AG20443 (cell line): Measurements from ENCODE around the gene BLOC1S2.
"Not testable (repeated sequence)": the region's sequence is repeated elsewhere in the genome, so short reads cannot be mapped to it uniquely, and the experiment has no call there.

ENCODE experiments used
- DNase-seq: peaks from one replicate; pipeline ENCODE4 v3.0.0; 2012; ENCODE audit warnings: low spot score, mixed read lengths

BLOC1S2 gene

DNA sequence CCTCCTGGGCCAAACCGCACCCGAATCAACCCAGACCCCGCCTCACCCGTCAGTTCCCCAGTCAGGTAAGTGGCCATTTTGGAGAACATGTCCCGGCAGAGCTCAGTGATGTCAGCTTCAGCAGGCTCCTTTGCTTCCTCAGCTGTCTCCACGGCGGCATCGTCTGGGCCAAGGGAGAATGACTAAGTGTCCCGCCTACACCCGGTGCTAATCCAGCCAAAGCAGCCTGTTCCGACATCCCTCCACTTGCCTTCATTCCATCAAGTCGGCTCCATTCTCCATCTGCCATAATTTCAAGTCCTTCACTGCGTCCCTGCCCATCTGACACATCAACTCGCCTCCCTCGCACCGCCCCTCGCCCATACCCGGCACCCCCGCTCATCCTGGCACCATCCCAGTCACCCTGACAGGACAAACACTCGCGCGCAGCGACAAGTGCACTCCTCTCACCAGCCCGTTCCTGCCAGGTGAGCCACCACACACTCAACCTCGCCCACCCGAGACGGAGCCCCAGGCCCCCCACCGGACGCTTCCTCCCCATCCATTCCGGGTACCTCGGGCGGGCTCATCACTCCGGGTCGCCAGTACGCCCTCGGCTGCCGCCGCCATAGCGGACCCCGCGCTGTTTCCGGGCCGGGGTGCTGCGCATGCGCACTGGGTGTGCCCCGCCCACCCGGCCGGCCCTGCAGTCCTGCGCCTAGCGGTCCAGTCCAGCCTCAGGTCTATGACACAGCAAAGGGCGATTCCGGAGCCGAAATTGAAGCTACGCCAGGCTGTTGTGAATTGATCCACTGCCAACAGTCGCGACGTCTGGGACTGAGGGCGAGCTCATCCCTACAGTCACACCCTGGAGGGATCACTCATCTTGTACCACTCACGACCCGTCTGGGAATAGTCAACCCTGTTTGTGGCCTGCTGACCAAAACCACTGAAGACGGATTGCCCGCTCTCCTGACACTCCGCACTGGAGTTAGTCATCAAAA lies at the start of gene BLOC1S2:
Gene BLOC1S2 (minus strand): TSS at position 630 of the 983 bp plus-strand sequence. CDS start 21 bp downstream, at position 609.
- peak; percentile 100 for DNase-seq

DNA sequence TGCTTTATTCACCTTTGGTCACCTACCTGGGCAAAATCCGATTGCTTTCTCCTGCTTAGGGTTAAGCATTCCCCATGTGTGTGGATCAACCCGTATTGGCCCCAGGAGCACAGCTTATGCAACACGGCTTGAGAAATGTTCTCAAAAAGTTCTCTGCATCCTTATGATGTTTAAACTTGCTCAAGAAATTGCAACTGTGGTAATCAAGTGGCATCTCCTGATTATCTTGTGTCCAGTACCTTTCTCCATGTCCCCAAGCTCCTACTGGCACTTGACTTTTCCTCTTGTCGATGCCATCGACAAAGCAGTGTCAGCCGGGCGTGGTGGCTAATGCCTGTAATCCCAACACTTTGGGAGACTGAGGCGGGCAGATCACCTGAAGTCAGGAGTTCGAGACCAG lies 48.3 kb upstream of the BLOC1S2 start:
- no peak for DNase-seq

DNA sequence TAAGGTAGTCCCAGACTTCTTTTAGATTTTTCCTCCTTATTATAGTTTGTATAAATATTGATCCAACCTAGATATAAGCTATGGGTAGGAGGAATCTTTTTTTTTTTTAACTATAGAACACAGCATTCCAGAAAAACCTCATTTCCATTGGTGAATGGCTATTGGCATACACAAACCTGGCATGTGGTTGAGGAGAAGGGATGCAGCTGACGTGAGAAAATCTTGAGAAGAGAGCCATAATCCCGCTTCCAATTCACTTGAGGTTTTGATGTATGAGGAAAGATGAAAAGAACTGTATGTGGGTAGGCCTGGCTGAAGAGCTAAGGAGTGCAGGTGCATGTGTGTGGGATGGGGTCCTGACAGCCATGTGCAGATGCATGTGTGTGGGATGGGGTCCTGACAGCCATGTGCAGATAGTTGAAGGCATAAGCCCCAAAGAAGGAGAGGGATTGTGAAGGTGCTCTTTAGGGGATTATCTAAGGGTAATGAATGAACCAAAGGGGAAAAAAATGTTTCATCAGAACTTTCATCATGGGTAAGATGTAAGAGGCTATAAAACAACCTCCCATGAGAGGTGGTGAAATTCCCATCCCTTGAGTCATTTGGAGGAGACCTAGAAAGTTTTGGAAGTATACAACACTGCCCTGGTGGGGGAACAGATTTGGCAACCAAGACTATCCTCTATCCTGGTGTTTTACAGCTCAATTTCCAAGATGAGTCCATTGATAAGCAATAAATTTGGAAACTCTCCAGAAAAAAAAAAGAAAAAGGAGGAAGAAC lies 47.4 kb upstream of the BLOC1S2 start:
- DNase-seq: no peak

DNA sequence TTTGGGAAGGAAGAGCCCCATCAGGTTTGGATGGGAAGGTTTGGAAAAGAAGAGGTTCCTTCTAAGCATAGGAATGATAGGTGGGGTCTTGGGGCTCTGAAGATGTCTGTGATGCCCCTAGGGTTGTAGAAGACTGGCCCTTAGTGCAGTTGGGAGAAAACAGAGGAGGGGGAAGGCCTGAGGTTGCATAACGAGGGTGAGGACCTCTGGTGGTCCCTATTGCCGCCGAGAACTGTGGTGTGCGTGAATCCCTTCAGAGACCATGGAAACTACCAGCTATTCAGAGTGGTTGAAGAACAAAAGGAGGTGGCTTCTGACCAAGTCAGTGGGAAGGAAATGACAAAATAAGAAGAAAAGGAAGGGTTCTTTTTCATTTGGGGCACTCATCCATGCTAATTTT lies 46.6 kb upstream of the BLOC1S2 start:
- DNase-seq: no peak

DNA sequence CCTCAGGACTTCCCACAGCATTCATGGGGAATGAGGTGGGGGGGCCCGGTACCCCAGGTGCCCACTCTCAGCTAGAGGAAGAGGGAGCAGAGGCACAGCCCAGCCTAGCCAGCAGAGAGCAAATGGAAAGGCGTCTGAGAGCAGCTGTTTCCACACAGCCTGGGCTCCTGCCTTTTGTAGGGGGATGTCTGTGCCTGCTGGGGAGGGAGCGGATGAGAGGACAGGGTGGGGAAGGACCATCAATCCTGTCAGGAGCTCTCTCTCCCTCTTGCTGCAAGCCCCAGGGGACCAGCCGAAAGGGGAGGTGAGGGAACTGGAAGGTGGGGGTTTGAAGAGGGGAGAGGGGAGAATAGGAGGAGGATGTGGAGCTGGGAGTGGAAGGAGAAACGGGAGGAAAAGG lies 43.6 kb upstream of the BLOC1S2 start, which contains the start of gene PKD2L1:
Gene PKD2L1 (minus strand): TSS at position 150 of the 400 bp plus-strand sequence. CDS start 125 bp downstream, at position 25.
- DNase-seq: no peak

DNA sequence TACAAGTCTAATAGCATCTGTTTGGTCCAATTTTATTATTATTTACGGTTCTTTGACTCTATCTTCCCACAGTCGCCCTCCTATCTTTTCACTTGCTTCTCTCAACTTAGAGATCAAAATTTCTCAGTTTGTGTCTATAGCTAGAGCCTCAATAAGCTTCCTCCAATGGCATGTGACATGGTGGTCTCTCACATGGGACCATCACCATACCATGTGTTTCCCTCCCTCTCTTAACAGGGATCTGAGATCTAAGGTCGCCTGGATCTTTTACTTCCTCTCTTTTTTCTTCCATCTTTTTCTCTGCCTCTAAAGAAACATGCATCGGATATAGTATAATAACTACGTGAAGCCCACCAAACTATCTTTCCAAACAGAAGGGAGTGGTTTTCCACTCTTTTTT lies 41.7 kb upstream of the BLOC1S2 start:
- no peak for DNase-seq

DNA sequence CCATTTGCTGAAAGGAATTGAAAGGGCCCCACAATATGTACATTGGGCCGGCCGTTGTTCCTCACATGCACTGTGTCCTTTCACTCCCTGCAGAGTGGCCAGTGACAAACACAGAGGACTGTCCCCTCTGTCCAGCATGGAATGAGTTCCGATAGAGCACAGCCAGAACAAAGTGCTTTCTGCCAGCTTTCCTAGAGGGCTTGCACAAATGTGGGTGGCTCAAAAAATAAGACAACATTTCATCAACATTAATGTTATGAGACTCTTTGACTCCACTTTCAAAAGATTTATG lies 41.2 kb upstream of the BLOC1S2 start:
- no peak for DNase-seq

DNA sequence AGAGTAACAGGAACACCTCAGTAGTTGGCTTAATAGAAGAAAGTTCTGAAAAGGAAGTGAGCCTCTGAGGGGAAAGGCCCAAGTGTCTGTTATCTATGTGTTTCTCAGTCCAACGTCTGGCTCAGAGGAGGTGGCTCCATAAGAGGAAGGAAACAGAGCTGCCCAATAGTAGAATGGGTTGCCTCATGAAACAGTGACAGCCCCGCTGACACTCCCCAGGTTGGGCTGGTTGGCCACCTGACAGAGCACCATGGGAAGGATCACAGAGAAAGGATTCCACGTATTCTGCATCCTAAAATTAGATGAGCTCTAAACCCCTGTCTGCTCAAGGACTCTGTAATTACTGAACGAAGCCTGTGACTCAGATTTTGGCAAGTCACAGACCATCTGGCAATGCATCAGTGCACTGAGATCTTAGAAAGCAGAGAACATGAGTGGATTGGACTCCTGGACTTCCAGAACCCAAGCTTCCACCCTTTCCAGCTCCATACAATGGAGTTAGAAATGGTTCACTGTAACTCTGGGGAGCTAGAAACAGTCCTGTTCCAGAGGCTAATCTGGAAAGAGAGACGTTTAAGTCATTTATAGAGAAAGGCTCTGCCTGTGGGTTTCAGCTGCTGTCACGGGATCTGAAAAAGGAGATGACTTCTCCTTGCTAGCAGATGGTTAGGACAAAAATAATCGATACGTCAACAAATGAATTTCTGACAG lies 40.7 kb upstream of the BLOC1S2 start:
- peak; percentile 51 for DNase-seq

DNA sequence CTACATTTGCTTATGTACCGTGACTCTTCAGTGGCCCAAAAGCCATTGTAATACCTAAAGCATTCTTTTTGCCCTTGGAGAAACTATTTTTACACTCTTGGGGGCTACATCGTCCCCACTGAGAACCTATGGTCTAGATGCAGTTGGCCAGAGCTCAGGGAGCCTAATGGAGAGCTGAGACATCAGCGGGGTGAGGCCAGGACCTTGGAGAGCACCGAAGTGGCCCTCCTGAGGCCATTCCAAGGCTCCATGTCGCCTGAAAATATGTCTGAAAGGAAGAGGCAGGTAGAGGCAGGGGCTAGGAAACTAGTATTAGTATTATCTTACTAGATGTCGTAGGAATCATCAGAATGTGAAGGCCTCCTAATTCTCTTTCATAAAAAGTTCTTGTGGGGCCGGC lies 38.7 kb upstream of the BLOC1S2 start:
- peak; percentile 40 for DNase-seq

DNA sequence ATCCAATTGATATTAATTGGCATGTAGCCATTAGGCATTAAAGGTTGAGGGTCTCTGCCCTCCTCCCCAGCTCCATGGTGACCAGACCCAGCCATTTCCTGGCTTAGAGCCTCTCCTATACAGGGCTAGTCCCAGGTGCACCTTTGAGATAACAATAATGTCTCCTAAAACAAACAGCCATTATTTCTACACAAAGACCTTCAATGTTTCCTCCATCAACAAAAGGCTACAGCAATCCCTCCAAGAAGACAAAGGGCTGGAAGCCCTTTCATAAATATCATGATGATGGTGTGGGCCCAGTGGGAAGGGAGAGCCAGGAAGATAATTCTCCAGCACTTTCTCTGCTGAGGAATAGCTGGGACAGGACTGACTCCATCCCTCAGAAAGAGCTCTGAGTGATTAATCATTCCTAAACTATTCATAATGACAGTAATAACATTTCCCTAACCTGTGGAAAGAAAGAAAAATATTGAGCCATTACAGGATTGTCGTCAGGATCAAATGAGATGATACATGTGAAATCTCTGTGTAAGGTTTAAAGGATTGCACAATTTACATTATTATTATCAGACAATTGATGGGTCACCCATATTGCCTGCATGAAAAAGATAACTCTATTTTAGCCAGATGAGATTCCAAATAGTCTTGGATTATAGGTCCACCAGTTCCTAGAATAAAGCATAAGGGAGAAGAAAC lies 33.4 kb upstream of the BLOC1S2 start:
- no peak for DNase-seq

DNA sequence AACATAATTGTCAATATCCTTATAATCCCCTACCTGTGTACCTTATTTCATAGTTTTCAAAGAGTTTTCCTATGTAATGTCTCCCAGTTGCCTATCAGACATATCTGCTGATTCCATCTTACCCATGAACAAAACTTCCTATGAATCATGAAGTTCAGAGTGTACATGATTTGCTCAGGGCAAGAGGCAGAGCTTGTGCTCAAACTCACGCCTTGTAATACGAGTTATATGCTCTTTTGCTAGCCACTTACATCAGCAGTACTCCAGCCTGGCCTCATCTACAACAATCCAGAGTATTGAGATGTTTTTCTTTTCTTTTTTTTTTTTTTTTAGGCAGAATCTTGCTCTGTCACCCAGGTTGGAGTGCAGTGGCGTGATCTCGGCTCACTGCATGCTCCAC lies 31.7 kb upstream of the BLOC1S2 start:
- DNase-seq: no peak

DNA sequence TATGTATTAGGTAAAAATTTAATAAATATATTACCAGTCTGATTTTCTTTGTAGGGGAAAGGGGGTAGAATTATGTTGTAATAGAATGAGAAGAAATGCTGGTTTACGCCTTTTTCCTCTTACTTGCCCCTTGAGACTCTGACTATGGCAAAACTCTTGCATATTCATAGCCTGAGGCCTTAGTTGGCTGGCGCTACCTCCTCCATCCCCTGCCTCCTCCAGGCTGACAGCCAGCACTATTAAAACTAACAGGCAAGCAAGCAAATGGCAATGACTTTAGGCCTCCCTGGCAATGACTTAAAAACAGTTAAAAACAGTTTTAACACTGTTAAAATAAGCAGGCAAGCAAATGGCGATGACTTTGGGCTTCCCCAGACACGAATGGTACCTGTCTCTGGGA lies 29.1 kb upstream of the BLOC1S2 start:
- DNase-seq: no peak

DNA sequence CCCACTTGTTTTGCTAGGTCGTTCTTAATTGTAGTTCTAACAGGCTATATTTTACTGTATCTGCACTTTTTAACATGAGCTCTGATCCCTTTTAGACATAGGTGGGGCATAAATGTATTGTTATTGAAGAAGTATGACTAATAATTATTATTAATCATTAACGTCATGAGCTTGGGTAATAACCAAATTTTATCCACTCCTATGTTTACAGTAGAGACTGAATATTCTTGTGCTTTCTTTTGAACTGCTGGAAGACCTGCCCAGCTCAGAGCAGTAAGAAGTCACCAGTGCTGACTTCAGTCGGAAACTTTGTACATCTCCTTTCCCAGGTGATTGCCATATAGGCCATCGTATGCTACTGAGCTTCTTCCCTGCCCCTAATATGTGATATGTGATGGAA lies 24.8 kb upstream of the BLOC1S2 start:
- no peak for DNase-seq

DNA sequence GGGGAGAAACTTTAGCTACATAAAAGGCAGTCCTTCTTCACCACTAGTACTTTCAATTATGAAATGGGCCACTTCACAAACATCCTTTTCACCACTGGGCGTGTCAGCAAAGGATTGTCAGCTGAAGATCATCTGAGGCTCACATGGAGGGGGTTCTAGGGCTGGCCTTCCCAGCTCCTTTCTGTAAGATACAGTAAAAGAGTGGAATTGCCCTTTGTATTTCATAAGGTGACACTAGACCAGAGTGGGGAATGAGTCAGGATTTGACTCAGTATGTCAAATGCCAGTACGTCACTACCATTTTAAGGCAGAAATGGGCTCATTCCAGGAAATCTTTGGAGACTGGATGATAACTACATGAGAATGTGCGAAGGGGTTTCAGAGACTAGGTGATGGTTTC lies 21.2 kb upstream of the BLOC1S2 start:
- peak; percentile 26 for DNase-seq

DNA sequence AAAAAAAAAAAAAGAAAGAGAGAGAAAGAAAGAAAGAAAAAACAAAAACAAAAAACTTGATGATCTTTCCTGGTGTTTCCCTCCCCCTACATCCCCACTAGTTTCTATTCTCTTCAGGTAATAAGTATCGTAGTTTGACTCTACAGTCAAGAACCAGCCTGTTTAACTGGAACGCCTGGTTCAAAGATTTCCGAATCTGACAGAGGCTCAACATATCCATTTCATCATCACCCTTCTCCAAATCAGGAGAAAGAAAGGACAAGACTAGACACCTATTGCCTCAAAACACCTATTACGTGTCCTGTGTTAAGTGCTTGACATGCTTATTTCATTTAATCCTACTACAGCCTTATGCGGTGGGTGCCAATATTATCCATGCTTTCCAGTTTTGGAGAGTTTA lies 20.4 kb upstream of the BLOC1S2 start:
- no peak for DNase-seq

DNA sequence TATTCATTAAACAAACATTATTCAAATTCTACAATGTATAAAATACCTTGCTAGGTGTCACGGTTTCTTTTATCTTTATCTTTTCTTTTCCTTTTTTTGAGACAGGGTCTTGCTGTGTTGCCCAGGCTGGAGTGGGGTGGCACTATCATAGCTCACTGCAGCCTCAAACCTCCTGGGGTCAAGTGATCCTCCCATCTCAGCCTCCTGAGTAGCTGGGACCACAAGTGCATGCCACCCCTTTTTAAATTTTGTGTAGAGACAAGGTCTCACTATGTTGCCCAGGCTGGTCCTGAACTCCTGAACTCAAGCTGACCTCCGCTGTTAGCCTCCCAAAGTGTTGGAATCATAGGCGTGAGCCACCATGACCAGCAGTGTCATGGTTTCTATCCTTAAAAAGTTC lies 17.9 kb upstream of the BLOC1S2 start:
- DNase-seq: no peak

DNA sequence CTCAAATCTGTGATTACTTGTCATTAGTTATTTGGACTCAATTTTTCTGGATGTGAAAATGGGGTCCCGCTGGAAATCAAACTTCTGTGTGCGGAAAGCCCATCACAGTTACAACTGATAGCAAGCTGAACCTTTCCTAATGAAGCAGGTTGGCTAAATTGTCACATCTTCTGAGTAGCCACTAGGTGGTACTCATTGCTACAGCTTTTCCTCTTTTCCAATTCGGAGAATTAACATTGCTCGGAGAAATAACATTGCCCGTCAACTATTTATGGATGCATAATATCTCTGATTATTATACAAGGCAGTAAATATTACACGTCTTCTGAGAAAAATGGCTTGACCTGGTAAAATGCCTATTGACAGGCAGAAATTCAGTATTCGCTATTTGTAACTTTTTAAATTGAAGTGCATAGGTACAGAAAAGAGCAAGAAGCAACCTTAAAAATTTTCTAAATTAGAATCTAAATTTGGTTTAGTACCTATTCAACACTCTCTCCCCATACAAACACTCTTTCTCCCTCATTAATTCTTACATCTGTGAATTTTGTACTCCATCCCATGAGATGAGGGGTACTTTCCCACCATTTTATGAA lies 17.3 kb upstream of the BLOC1S2 start:
- DNase-seq: peak; percentile 55

DNA sequence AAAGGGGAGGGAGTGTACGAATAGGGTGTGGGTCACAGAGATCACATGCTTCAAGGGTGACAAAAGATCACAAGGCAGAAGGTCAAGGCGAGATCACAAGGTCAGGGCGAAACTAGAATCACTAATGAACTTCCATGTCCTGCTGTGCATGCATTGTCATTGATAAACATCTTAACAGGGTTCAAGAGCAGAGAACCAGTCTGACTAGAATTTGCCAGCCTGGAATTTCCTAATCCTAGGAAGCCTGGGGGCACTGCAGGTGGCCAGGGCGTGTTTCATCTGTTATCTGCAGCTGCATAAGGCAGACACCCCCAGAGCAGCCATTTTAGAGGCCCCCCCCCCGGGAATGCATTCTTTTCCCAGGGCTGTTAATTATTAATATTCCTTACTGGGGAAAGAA lies 14.6 kb upstream of the BLOC1S2 start:
- not testable (repeated sequence) for DNase-seq

DNA sequence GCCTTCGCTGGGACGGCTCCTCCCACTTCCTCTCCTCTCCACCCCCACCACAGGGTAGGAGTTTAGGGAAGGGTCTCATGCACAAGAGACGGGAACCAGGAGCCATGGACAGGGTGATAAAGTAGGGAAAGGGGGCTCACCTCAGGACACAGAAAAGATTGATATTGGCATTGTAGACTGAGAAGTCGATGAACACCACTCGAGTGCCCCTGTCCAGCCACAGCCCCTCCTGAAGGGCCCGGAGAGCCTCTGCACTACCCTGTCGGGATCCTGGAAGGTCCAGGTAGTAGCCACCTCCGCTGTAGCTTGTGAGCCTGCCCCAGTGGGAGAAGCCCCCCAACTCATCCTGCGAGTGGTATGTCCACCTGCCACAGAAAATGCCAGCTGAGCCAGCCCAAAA lies 10.8 kb upstream of the BLOC1S2 start:
- DNase-seq: no peak

DNA sequence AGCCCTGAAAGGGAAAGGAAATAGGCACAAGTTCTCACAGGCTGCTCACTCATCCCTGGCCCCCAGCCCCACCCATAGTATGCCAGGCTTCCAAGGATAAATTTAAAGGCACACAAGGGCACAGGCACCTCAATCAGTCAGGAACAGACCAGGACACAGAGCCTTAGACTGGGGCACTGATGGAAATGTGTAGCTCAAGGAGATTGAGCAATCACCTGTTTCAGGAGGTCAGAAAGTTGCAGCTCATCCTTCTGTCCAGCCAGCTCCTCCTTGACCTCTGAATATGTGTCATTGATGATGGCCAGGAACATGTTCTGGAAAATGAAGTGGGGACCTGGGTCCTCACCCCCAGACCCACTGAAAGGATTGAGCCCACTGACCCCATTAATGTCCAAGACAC lies 6.6 kb upstream of the BLOC1S2 start:
- no peak for DNase-seq

DNA sequence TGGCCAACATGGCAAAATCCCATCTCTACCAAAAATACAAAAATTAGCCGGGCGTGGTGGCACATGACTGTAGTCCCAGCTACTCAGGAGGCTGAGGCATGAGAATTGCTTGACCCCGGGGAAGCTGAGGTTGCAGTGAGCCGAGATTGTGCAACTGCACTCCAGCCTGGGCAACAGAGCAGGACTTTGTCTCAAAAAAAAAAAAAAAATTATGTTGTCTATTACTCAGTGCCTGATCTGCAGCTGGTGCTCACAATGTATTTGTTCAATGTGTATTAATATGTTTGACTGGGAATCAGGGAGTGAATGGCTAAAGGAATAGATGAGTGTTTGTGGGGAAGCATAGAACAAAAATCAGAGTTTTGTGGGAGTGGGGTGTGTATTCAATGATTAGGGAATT lies 5.8 kb upstream of the BLOC1S2 start:
- DNase-seq: not testable (repeated sequence)

DNA sequence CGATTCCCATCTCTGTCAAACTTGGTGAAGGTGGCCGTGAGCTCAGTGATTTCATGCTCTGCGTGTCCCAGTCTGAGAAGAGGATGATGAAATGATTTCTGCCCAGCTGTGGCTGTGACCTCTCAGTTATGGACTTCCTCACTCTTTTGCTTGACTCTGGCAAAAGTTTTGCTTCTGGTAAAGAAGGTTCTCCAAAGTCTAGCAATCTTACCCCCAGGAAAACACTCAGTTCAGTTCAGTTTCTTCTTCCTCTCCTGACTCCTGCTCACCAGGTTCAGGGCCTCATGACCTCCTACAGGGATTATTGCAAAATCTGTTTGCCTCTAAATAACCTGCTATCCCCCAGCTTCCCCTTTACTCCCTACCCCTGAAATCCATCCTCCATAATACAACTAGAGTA lies 4.9 kb upstream of the BLOC1S2 start:
- DNase-seq: no peak
